ENCODE measurements around the gene MAP3K10.

- TF ChIP-seq CTCF (IDR thresholded peaks at IDR 0.05; ENCODE audit: low read depth, low read length) = no peak
- no peak for TF ChIP-seq POLR2A (IDR thresholded peaks at IDR 0.05; ENCODE audit: extremely low read depth, insufficient read length)
- no peak for TF ChIP-seq MAX (IDR thresholded peaks at IDR 0.05; ENCODE audit: low read depth, low read length)
Observed at GRCh38 chr19:40150170-40150569, 41.1 kb upstream of the MAP3K10 start.

Measured in NB4 (cell line).